CD4-positive, alpha-beta T cell (primary cell): ENCODE measurements around the gene RNU4-1. TPM values are rescaled to one million over a fixed set of nuclear protein-coding genes. Genes with fewer than 3 reads are reported as not detected.

Source experiments
- ATAC-seq: fragments of 200-7000 bp; cut with Tn5 transposase; one replicate; pipeline ENCODE4 v1.10.0; 2022; ENCODE audit warnings: mild to moderate bottlenecking; ENCODE audit not compliant: poor library complexity
- CTCF ChIA-PET: fragments of 350-600 bp; sonication (Branson Sonifier 250); formaldehyde crosslinking; loops from one replicate; lab custom pipeline; 2021; ENCODE audit warnings: antibody characterized with exemption, inconsistent platforms; lab: Charles Lee
- POLR2A ChIA-PET: fragments of 350-600 bp; sonication (Branson Sonifier 250); formaldehyde crosslinking; loops from one replicate; lab custom pipeline; 2021; ENCODE audit warnings: antibody characterized with exemption, inconsistent platforms; lab: Charles Lee
- DNase-seq, 14 experiments: peaks; one replicate each; pipeline ENCODE4 v3.0.0-alpha.2; 2013 to 2020; ENCODE audit warnings: mixed read lengths in 2 of 14
- H3K27ac ChIP-seq, 2 donors: one replicate each; pipeline versions ENCODE4 v1.5.1 to v1.7.0; 2013; ENCODE audit warnings: low read length in 2 of 2, low read depth in 1 of 2, mild to moderate bottlenecking in 1 of 2
- H3K27me3 ChIP-seq, 2 experiments: 1 replicate in 1 of 2; 2 replicates in 1 of 2; pipeline versions ENCODE4 v1.6.1 to v1.7.0; 2013; ENCODE audit warnings: low read length in 2 of 2, control low read depth in 1 of 2, mild to moderate bottlenecking in 1 of 2, moderate library complexity in 1 of 2; ENCODE audit not compliant: insufficient read depth in 2 of 2, control insufficient read depth in 1 of 2
- H3K36me3 ChIP-seq: one replicate; pipeline ENCODE4 v1.6.1; 2013; ENCODE audit warnings: low read length, control low read depth; ENCODE audit not compliant: insufficient read depth
- H3K4me1 ChIP-seq: one replicate; pipeline ENCODE4 v1.6.1; 2013; ENCODE audit warnings: low read length, control low read depth; ENCODE audit not compliant: insufficient read depth
- H3K4me3 ChIP-seq: one replicate; pipeline ENCODE4 v1.5.1; 2013; ENCODE audit warnings: mild to moderate bottlenecking, low read length, moderate library complexity
- H3K9me3 ChIP-seq, 2 experiments: 1 replicate in 1 of 2; 2 replicates in 1 of 2; pipeline versions ENCODE4 v1.6.1 to v1.7.0; 2013; ENCODE audit warnings: low read length in 2 of 2, mild to moderate bottlenecking in 2 of 2, control low read depth in 1 of 2, moderate library complexity in 1 of 2; ENCODE audit not compliant: control insufficient read depth in 1 of 2, insufficient read depth in 1 of 2
- H3K27ac Mint-ChIP-seq: one replicate; pipeline ENCODE4 v1.8.0; 2020; ENCODE audit warnings: mixed read lengths
- H3K27me3 Mint-ChIP-seq: one replicate; pipeline ENCODE4 v1.8.0; 2021; ENCODE audit warnings: mixed read lengths
- H3K36me3 Mint-ChIP-seq: one replicate; pipeline ENCODE4 v1.8.0; 2021; ENCODE audit warnings: low read depth, mixed read lengths
- H3K4me1 Mint-ChIP-seq: one replicate; pipeline ENCODE4 v1.8.0; 2021; ENCODE audit warnings: low read depth, mixed read lengths
- H3K4me3 Mint-ChIP-seq: one replicate; pipeline ENCODE4 v1.8.0; 2020; ENCODE audit warnings: mild to moderate bottlenecking, mixed read lengths
- H3K9me3 Mint-ChIP-seq: one replicate; pipeline ENCODE4 v1.8.0; 2020; ENCODE audit warnings: mixed read lengths
- intact Hi-C, 2 experiments: fragments of 100-400 bp; cut with DNase I in 1 of 2; cut with micrococcal nuclease in 1 of 2; formaldehyde crosslinking; loops; one replicate each; pipeline versions ENCODE4 v1.15.1 to v1.9.0; 2023 to 2025; cut with DNase I, micrococcal nuclease
- total RNA-seq, 174 experiments: library from RNA in 2 of 174; stranded (reverse) in 2 of 174; gene quantifications; one replicate each; pipeline ENCODE4 v1.2.3 and lab custom pipeline; 2021 to 2026
- TF ChIP-seq, protein P1 (sequence below): fragments of 200-600 bp; IDR thresholded peaks from one replicate; pipeline ENCODE4 v1.8.0; 2022; ENCODE audit warnings: antibody characterized with exemption, mild to moderate bottlenecking

The RNU4-1 gene
- total RNA-seq, 2 experiments from 2014 or later: 913 to 1,035 TPM

DNA sequence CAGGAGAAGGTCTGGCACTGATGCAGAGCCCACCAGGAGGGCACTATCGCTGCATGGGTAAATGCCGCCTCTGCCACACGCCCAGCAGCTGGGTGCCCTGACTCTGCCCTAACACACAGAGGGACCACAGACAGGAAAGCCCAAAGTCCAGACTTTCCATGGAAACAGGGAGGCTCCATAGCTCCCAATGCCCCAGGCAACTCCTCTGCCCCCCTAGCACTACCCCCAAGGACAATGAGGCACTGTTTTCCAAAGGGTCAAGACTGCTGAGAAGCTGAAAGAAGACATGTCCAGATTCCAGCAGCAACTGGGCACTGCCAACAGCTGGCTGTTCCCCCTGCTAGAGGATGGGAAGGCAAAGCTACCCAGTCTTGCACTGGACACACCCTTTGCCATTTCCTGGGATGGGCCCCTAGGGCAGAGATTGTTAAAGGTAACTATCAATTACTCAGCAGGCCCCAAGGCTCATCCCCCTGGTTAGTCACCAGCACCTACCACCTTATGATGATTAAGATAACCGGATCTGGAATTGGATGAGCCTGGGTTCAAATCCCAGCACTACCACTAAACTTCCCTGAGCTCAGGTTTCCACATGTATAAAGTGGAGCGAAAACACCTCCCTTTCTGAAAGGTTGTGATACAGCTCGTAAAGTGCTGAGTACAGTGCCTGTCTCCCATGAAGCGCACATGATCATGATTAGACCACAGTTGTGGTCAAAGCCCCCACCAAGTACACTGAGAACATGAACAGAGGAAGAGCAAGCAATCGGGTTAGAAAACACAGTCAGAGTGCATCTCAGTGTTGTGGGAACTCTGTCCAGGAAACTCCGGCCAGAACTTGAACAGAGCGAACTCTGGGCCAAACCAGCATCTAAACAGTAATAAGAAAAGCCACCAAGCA lies 30.8 kb downstream of the RNU4-1 start:
- H3K36me3 Mint-ChIP-seq: peaks cover 53% of the 10 kb centered on the region
- H3K27ac Mint-ChIP-seq: peak overlapping the region; percentile 95
- no peaks in the 10 kb centered on the region for H3K27me3 Mint-ChIP-seq
- intact Hi-C loops: loop anchor here (1.0 to 10.0 kb wide), 2 partner anchors 10 to 147 kb away; partner anchors contain the start of gene RAB35 (in 1 of the 2)
- Histone ChIP-seq H3K36me3 (peaks cover 14% of the 10 kb centered on the region), H3K4me3 (peak overlapping the region; percentile 95), H3K27ac (peak overlapping the region; percentile 44 to 60), H3K27me3 (no peaks in the 10 kb centered on the region), H3K9me3 (no peaks in the 10 kb centered on the region), H3K4me1 (peaks cover 80% of the 10 kb centered on the region)
- no peaks in the 10 kb centered on the region for H3K9me3 Mint-ChIP-seq
- peak in 2 of 14 experiments; percentile 33 to 60 for DNase-seq
- ChIA-PET CTCF (interaction anchor here (1.2 to 10.6 kb wide), 6 partner anchors 8 to 40 kb away, joined by 4 to 234 read pairs (median 4); partner anchors contain the start of gene SIRT4), POLR2A (interaction anchor here (1.0 to 14.3 kb wide), 9 partner anchors 11 to 61 kb away, joined by 3 to 220 read pairs (median 6); partner anchors contain the start of genes RNU4-1, RNU4-2, RPLP0 and SIRT4)
- peak; percentile 21 for ATAC-seq
- peaks cover 81% of the 10 kb centered on the region for H3K4me1 Mint-ChIP-seq
- peak overlapping the region; percentile 93 for H3K4me3 Mint-ChIP-seq
- TF ChIP-seq, protein P1, sequence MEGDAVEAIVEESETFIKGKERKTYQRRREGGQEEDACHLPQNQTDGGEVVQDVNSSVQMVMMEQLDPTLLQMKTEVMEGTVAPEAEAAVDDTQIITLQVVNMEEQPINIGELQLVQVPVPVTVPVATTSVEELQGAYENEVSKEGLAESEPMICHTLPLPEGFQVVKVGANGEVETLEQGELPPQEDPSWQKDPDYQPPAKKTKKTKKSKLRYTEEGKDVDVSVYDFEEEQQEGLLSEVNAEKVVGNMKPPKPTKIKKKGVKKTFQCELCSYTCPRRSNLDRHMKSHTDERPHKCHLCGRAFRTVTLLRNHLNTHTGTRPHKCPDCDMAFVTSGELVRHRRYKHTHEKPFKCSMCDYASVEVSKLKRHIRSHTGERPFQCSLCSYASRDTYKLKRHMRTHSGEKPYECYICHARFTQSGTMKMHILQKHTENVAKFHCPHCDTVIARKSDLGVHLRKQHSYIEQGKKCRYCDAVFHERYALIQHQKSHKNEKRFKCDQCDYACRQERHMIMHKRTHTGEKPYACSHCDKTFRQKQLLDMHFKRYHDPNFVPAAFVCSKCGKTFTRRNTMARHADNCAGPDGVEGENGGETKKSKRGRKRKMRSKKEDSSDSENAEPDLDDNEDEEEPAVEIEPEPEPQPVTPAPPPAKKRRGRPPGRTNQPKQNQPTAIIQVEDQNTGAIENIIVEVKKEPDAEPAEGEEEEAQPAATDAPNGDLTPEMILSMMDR: no peak

DNA sequence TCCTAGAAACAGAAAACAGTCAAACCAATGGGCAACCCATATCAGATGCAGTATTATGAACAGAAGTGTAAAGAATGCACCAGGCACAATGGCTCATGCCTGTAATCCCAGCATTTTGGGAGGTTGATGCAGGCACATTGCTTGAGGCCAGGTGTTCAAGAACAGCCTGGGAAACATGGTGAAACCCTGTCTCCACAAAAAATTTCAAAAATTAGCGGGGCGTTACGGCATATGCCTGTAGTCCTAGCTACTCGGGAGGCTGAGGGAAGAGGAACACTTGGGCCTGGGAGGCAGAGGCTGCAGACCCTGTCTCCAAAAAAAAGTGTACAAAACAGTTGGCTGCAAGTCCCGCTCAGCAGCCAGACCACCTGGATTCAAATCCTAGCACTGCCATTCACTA lies 32.4 kb downstream of the RNU4-1 start:
- POLR2A ChIA-PET: interaction anchor here (9.8 to 14.3 kb wide), 2 partner anchors 31 to 32 kb away, joined by 192 to 198 read pairs; partner anchors contain the start of genes RNU4-1 and RNU4-2
- H3K9me3 ChIP-seq: no peaks in the 10 kb centered on the region
- peaks cover 91% of the 10 kb centered on the region for H3K4me1 ChIP-seq
- TF ChIP-seq, protein P1: no peak
- Mint-ChIP-seq H3K4me1 (peaks cover 87% of the 10 kb centered on the region), H3K27me3 (no peaks in the 10 kb centered on the region), H3K9me3 (no peaks in the 10 kb centered on the region), H3K27ac (peak overlapping the region; percentile 95), H3K36me3 (peaks cover 66% of the 10 kb centered on the region), H3K4me3 (peak overlapping the region; percentile 93)
- CTCF ChIA-PET: interaction anchor here (1.4 to 10.6 kb wide), 4 partner anchors 8 to 41 kb away, joined by 4 to 234 read pairs (median 16); partner anchors contain the start of gene SIRT4
- H3K27me3 ChIP-seq: no peaks in the 10 kb centered on the region
- intact Hi-C loops: loop anchor here in 1 of 2 experiments (10.0 kb wide), 1 partner anchor 146 kb away; the partner anchor contains the start of gene RAB35
- H3K27ac ChIP-seq: peak overlapping the region in 1 of 2 donors; percentile 22
- peaks cover 21% of the 10 kb centered on the region for H3K36me3 ChIP-seq
- no peak overlapping the region for H3K4me3 ChIP-seq
- ATAC-seq (no peak), DNase-seq (no peak)

DNA sequence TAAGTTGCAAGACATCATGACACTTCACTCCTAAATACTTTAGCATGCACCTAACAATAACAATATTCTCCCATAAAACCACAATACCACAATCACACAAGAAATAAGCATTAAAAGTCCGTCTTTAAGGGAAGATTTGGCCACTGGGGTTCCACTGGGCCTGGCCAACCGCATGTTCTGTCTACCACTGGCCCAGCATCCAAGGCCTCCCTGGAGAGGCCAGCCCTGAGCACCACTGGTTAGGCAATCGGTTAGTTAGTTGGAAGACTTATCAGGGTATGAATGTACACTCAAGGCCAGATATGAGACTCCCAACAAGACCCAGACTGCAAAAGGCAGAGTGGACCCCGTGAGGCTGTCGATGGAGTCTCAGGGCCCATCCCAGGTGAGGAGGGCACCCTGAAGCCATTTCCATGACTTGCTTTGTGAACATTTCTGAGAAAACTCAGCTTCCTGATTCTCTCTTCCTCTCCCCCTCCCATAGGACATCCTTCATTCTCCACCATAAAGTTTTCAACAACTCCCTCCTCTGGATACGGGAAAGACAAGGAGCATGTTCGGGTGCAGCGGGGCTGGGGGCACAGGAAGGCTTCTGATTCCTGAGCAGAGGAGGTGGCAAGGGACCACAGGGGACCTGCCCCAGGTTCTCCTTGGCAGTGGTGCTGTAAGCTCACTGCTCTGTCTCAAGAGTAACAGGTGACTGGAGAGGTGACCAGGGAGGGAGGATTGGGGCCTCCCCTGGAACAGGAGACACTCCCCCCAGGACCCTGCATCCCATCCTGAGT lies 33.4 kb downstream of the RNU4-1 start:
- peaks cover 68% of the 10 kb centered on the region for H3K36me3 Mint-ChIP-seq
- no peaks in the 10 kb centered on the region for H3K27me3 ChIP-seq
- peak overlapping the region; percentile 95 for H3K27ac Mint-ChIP-seq
- intact Hi-C loops: loop anchor here in 1 of 2 experiments (10.0 kb wide), 1 partner anchor 145 kb away; the partner anchor contains the start of gene RAB35
- CTCF ChIA-PET: interaction anchor here (2.5 to 10.6 kb wide), 4 partner anchors 7 to 31 kb away, joined by 5 to 234 read pairs (median 20); no protein-coding TSS in a partner anchor
- peaks cover 90% of the 10 kb centered on the region for H3K4me1 Mint-ChIP-seq
- H3K4me3 Mint-ChIP-seq: peak overlapping the region; percentile 72
- POLR2A ChIA-PET: interaction anchor here (0.6 to 14.3 kb wide), 4 partner anchors 10 to 270 kb away, joined by 3 to 198 read pairs (median 100); partner anchors contain the start of genes RNU4-1 and RNU4-2
- peak overlapping the region in 1 of 2 donors; percentile 25 for H3K27ac ChIP-seq
- no peaks in the 10 kb centered on the region for H3K9me3 ChIP-seq
- no peaks in the 10 kb centered on the region for H3K27me3 Mint-ChIP-seq
- no peaks in the 10 kb centered on the region for H3K9me3 Mint-ChIP-seq
- H3K4me1 ChIP-seq: peaks cover 100% of the 10 kb centered on the region
- TF ChIP-seq, protein P1: no peak
- ATAC-seq: no peak
- H3K4me3 ChIP-seq: no peak overlapping the region
- H3K36me3 ChIP-seq: peaks cover 31% of the 10 kb centered on the region
- DNase-seq: no peak
